H7 (cell line): ENCODE data around the gene MXI1. TPM values are rescaled to one million over a fixed set of nuclear protein-coding genes. Genes with fewer than 3 reads are reported as not detected.
A peak's percentile ranks its signal among the peaks of the same experiment; 100 is the strongest.

Experiments used
- DNase-seq: peaks from one replicate; pipeline ENCODE4 v3.0.0; 2012
- H3K27me3 ChIP-seq: 2 replicates; pipeline ENCODE4 v1.6.0; 2011; ENCODE audit warnings: mild to moderate bottlenecking, low read length; ENCODE audit not compliant: control insufficient read depth, insufficient read depth
- H3K36me3 ChIP-seq: replicated peaks from 2 replicates; pipeline ENCODE4 v1.5.1; 2011; ENCODE audit warnings: low read length; ENCODE audit not compliant: control insufficient read depth, insufficient read depth
- H3K4me3 ChIP-seq: 2 replicates; pipeline ENCODE4 v1.5.1; 2011; ENCODE audit warnings: low read depth, mild to moderate bottlenecking, control low read depth, low read length, moderate library complexity; ENCODE audit not compliant: insufficient read depth
- total RNA-seq: library from RNA; depleted of rRNA; stranded (reverse); fragments of >200 nt; shearing (Covaris generic); gene quantifications from 2 replicates; pipeline ENCODE4 v1.2.3, GENCODE V29; 2014

The MXI1 gene
- total RNA-seq, 1 experiment from 2014 or later = 9.2 TPM

- DNase-seq = no peak
- Histone ChIP-seq H3K36me3 (peaks cover 1% of the 10 kb centered on the region; the same call in 1 of the 2 replicates), H3K27me3 (no peaks in the 10 kb centered on the region), H3K4me3 (no peak overlapping the region)
Observed at GRCh38 chr10:110276603-110277002, 69.2 kb downstream of the MXI1 start.

GRCh38 chr10:110277591-110277990 is 70.2 kb downstream of the MXI1 start:
- Histone ChIP-seq H3K4me3 (no peak overlapping the region), H3K27me3 (no peaks in the 10 kb centered on the region), H3K36me3 (peaks cover 1% of the 10 kb centered on the region; the same call in 1 of the 2 replicates)
- DNase-seq = no peak

GRCh38 chr10:110278562-110279406 is 71.4 kb downstream of the MXI1 start:
- Histone ChIP-seq H3K27me3 (no peaks in the 10 kb centered on the region), H3K4me3 (no peak overlapping the region), H3K36me3 (peaks cover 1% of the 10 kb centered on the region; the same call in 1 of the 2 replicates)
- no peak for DNase-seq

- no peaks in the 10 kb centered on the region for H3K27me3 ChIP-seq
- H3K4me3 ChIP-seq = no peak overlapping the region
- peak; percentile 37 for DNase-seq
- H3K36me3 ChIP-seq = peaks cover 1% of the 10 kb centered on the region; the same call in 1 of the 2 replicates
Observed at GRCh38 chr10:110279407-110279986, 72.1 kb downstream of the MXI1 start.

GRCh38 chr10:110284262-110284661 is 76.9 kb downstream of the MXI1 start:
- Histone ChIP-seq H3K27me3 (no peaks in the 10 kb centered on the region), H3K36me3 (peaks cover 1% of the 10 kb centered on the region), H3K4me3 (no peak overlapping the region)
- no peak for DNase-seq

- Histone ChIP-seq H3K27me3 (no peaks in the 10 kb centered on the region), H3K36me3 (peaks cover 1% of the 10 kb centered on the region), H3K4me3 (no peak overlapping the region)
- peak; percentile 13 for DNase-seq
Observed at GRCh38 chr10:110285501-110285900, 78.1 kb downstream of the MXI1 start.

- DNase-seq = no peak
- Histone ChIP-seq H3K4me3 (no peak overlapping the region), H3K27me3 (no peaks in the 10 kb centered on the region), H3K36me3 (peaks cover 1% of the 10 kb centered on the region)
Observed at GRCh38 chr10:110286841-110287240, 79.4 kb downstream of the MXI1 start.

- no peak overlapping the region for H3K4me3 ChIP-seq
- H3K27me3 ChIP-seq = no peaks in the 10 kb centered on the region
- DNase-seq = no peak
- H3K36me3 ChIP-seq = peaks cover 40% of the 10 kb centered on the region
Observed at GRCh38 chr10:110296966-110297365, 89.6 kb downstream of the MXI1 start.

- no peak for DNase-seq
- Histone ChIP-seq H3K36me3 (peaks cover 39% of the 10 kb centered on the region), H3K27me3 (no peaks in the 10 kb centered on the region)
Observed at GRCh38 chr10:110300486-110300986, 93.1 kb downstream of the MXI1 start.

GRCh38 chr10:110303681-110304080 is 96.3 kb downstream of the MXI1 start:
- peaks cover 23% of the 10 kb centered on the region for H3K36me3 ChIP-seq
- H3K27me3 ChIP-seq = no peaks in the 10 kb centered on the region
- no peak for DNase-seq
- peak overlapping the region; percentile 81 for H3K4me3 ChIP-seq

More at GRCh38 chr10:110300486-110300986, 93.1 kb downstream of the MXI1 start:
- no peak overlapping the region for H3K4me3 ChIP-seq

GRCh38 chr10:110304394-110304779 is 97.0 kb downstream of the MXI1 start:
- peaks cover 19% of the 10 kb centered on the region for H3K36me3 ChIP-seq
- no peak for DNase-seq

GRCh38 chr10:110304780-110305421 is 97.5 kb downstream of the MXI1 start, which contains the start of gene SMNDC1:
Gene SMNDC1, minus strand, starts transcription at chr10:110304920. Its CDS starts 1,333 bp downstream, at chr10:110303587.
- Histone ChIP-seq H3K36me3 (peaks cover 16% of the 10 kb centered on the region), H3K27me3 (no peaks in the 10 kb centered on the region), H3K4me3 (peak within 1 kb of the TSS; percentile 81)
- peak; percentile 92 for DNase-seq

More at GRCh38 chr10:110304394-110304779, 97.0 kb downstream of the MXI1 start:
- Histone ChIP-seq H3K4me3 (peak overlapping the region; percentile 81), H3K27me3 (no peaks in the 10 kb centered on the region)

- H3K36me3 ChIP-seq = peaks cover 12% of the 10 kb centered on the region
- no peak overlapping the region for H3K4me3 ChIP-seq
- no peaks in the 10 kb centered on the region for H3K27me3 ChIP-seq
- peak; percentile 32 for DNase-seq
Observed at GRCh38 chr10:110305767-110306451, 98.5 kb downstream of the MXI1 start.

GRCh38 chr10:110306452-110306768 is 99.0 kb downstream of the MXI1 start:
- Histone ChIP-seq H3K27me3 (no peaks in the 10 kb centered on the region), H3K4me3 (no peak overlapping the region), H3K36me3 (peaks cover 12% of the 10 kb centered on the region)
- no peak for DNase-seq
